WTC11 (cell line): Measurements from ENCODE around the gene AK8. TPM values are rescaled to one million over a fixed set of nuclear protein-coding genes. Genes with fewer than 3 reads are reported as not detected.

Experiments used
- ATAC-seq: fragments of 200-7000 bp; cut with Tn5 transposase; 2 replicates; pipeline ENCODE4 v1.10.0; 2021; ENCODE audit warnings: mild to moderate bottlenecking, moderate library complexity
- CTCF ChIA-PET: fragments of 300-600 bp; sonication (Branson Sonifier 250); formaldehyde crosslinking; loops from one replicate; lab custom pipeline; 2021; ENCODE audit warnings: antibody characterized with exemption; lab: Charles Lee
- POLR2A ChIA-PET: fragments of 350-600 bp; sonication (Branson Sonifier 250); formaldehyde crosslinking; loops from one replicate; lab custom pipeline; 2021; ENCODE audit warnings: antibody characterized with exemption; lab: Charles Lee
- DNase-seq: peaks from one replicate; pipeline ENCODE4 v3.0.0; 2021; ENCODE audit warnings: low spot score
- H3K27ac Mint-ChIP-seq: 2 replicates; pipeline ENCODE4 v1.8.0; 2021; ENCODE audit warnings: mixed read lengths
- H3K27me3 Mint-ChIP-seq: 2 replicates; pipeline ENCODE4 v1.8.0; 2021; ENCODE audit warnings: low read depth, mild to moderate bottlenecking, moderate library complexity, mixed read lengths
- H3K36me3 Mint-ChIP-seq: 2 replicates; pipeline ENCODE4 v1.8.0; 2021; ENCODE audit warnings: mixed read lengths
- H3K4me1 Mint-ChIP-seq: 2 replicates; pipeline ENCODE4 v1.8.0; 2022; ENCODE audit warnings: mixed read lengths
- H3K4me3 Mint-ChIP-seq: 2 replicates; pipeline ENCODE4 v1.8.0; 2021; ENCODE audit warnings: mild to moderate bottlenecking, moderate library complexity, mixed read lengths
- H3K9me3 Mint-ChIP-seq: 2 replicates; pipeline ENCODE4 v1.8.0; 2021; ENCODE audit warnings: mixed read lengths
- AFF4 ChIP-seq: sonication (generic); formaldehyde crosslinking; IDR thresholded peaks from 2 replicates; pipeline ENCODE4 v1.8.1; 2023; ENCODE audit warnings: mild to moderate bottlenecking, missing genetic modification reagents, borderline replicate concordance
- AR ChIP-seq: fragments of 250-450 bp; sonication (Bioruptor Pico); IDR thresholded peaks from 2 replicates; pipeline ENCODE4 v1.9.0; 2021; ENCODE audit warnings: mild to moderate bottlenecking
- E2F4 ChIP-seq: sonication (generic); formaldehyde crosslinking; IDR thresholded peaks from 2 replicates; pipeline ENCODE4 v1.8.1; 2022; ENCODE audit warnings: low read depth, mild to moderate bottlenecking, moderate library complexity, missing genetic modification reagents, borderline replicate concordance
- FOXP1 ChIP-seq: sonication (generic); formaldehyde crosslinking; IDR thresholded peaks from 2 replicates; pipeline ENCODE4 v1.8.0; 2022; ENCODE audit warnings: missing genetic modification reagents, mild to moderate bottlenecking, moderate library complexity, borderline replicate concordance
- MLX ChIP-seq: sonication (generic); formaldehyde crosslinking; IDR thresholded peaks from 2 replicates; pipeline ENCODE4 v1.8.1; 2023; ENCODE audit warnings: mild to moderate bottlenecking, missing genetic modification reagents, moderate library complexity
- NR3C1 ChIP-seq: sonication (generic); formaldehyde crosslinking; conservative IDR thresholded peaks from 2 replicates; pipeline ENCODE4 v1.8.1; 2023; ENCODE audit warnings: low read depth, mild to moderate bottlenecking, missing genetic modification reagents
- PRRX2 ChIP-seq: fragments of 250-450 bp; sonication (Bioruptor Pico); IDR thresholded peaks from 2 replicates; pipeline ENCODE4 v1.8.0; 2021; ENCODE audit warnings: mild to moderate bottlenecking
- SMAD3 ChIP-seq: sonication (generic); formaldehyde crosslinking; IDR thresholded peaks from 2 replicates; pipeline ENCODE4 v1.8.0; 2022; ENCODE audit warnings: missing genetic modification reagents, mild to moderate bottlenecking, borderline replicate concordance
- USF2 ChIP-seq: sonication (generic); formaldehyde crosslinking; IDR thresholded peaks from 2 replicates; pipeline ENCODE4 v1.8.1; 2023; ENCODE audit warnings: mild to moderate bottlenecking, missing genetic modification reagents, moderate library complexity
- ZBTB21 ChIP-seq: sonication (generic); formaldehyde crosslinking; IDR thresholded peaks from 2 replicates; pipeline ENCODE4 v1.8.1; 2023; ENCODE audit warnings: mild to moderate bottlenecking, missing genetic modification reagents, borderline replicate concordance
- ZNF263 ChIP-seq: sonication (generic); formaldehyde crosslinking; IDR thresholded peaks from 2 replicates; pipeline ENCODE4 v1.8.1; 2022; ENCODE audit warnings: low read depth, mild to moderate bottlenecking, moderate library complexity, missing genetic modification reagents
- ZNF317 ChIP-seq: sonication (generic); formaldehyde crosslinking; IDR thresholded peaks from 2 replicates; pipeline ENCODE4 v1.8.1; 2023; ENCODE audit warnings: low read depth, mild to moderate bottlenecking, moderate library complexity, missing genetic modification reagents, borderline replicate concordance
- total RNA-seq: library from RNA; stranded (reverse); gene quantifications from 3 replicates; pipeline ENCODE4 v1.2.3, GENCODE V29; 2021

AK8 gene
- total RNA-seq, 1 experiment from 2014 or later = 0.48 TPM

- no peak overlapping the region for H3K4me3 Mint-ChIP-seq
- no peaks in the 10 kb centered on the region for H3K36me3 Mint-ChIP-seq
- no peak for TF ChIP-seq ZBTB21
- TF ChIP-seq AR (CRISPR knock-in tag) = no peak
- no peak for TF ChIP-seq SMAD3 (CRISPR knock-in tag)
- no peak for TF ChIP-seq PRRX2
- no peak for TF ChIP-seq AFF4 (CRISPR knock-in tag)
- TF ChIP-seq ZNF263 (CRISPR knock-in tag) = no peak
- TF ChIP-seq MLX = no peak
- TF ChIP-seq USF2 = no peak
- TF ChIP-seq ZNF317 (CRISPR knock-in tag) = no peak
- DNase-seq = no peak
- CTCF ChIA-PET = interaction anchor here (0.6 to 1.2 kb wide), 3 partner anchors 16 to 148 kb away, joined by 3 to 7 read pairs (median 4); no protein-coding TSS in a partner anchor
- peaks cover 21% of the 10 kb centered on the region for H3K4me1 Mint-ChIP-seq
- POLR2A ChIA-PET = interaction anchor here (0.6 kb wide), 1 partner anchor 71 kb away, joined by 3 read pairs; no protein-coding TSS in a partner anchor
- no peaks in the 10 kb centered on the region for H3K9me3 Mint-ChIP-seq
- H3K27ac Mint-ChIP-seq = no peak overlapping the region
- no peaks in the 10 kb centered on the region for H3K27me3 Mint-ChIP-seq
- no peak for ATAC-seq
Measured at GRCh38 chr9:132752877-132753592, 125.0 kb downstream of the AK8 start.

- Mint-ChIP-seq H3K27me3 (peaks cover 15% of the 10 kb centered on the region), H3K27ac (no peak overlapping the region), H3K4me1 (peaks cover 18% of the 10 kb centered on the region), H3K4me3 (no peak overlapping the region), H3K9me3 (no peaks in the 10 kb centered on the region), H3K36me3 (no peaks in the 10 kb centered on the region)
- DNase-seq (no peak), ATAC-seq (no peak)
- ChIA-PET CTCF (no interaction called here), POLR2A (no interaction called here)
- no peak for TF ChIP-seq ZNF317 (CRISPR knock-in tag)
- no peak for TF ChIP-seq SMAD3 (CRISPR knock-in tag)
- TF ChIP-seq FOXP1 (CRISPR knock-in tag) = no peak
- no peak for TF ChIP-seq NR3C1 (CRISPR knock-in tag)
- TF ChIP-seq E2F4 (CRISPR knock-in tag) = no peak
Measured at GRCh38 chr9:132750668-132751067, 127.4 kb downstream of the AK8 start.
